Fibroblast of lung (primary cell): ENCODE measurements around the gene GRIK1. TPM values are rescaled to one million over a fixed set of nuclear protein-coding genes. Genes with fewer than 3 reads are reported as not detected.
A peak's percentile ranks its signal among the peaks of the same experiment; 100 is the strongest.

Source experiments
- DNase-seq, 2 donors: peaks; one replicate each; pipeline versions ENCODE4 v3.0.0 to v3.0.0-alpha.2; 2010; ENCODE audit warnings: low read depth in 2 of 2
- H2AFZ ChIP-seq: 2 replicates; pipeline ENCODE4 v1.5.1; 2012; ENCODE audit warnings: low read length, control low read depth, inconsistent platforms
- H3K27ac ChIP-seq: 2 replicates; pipeline ENCODE4 v1.5.1; 2011; ENCODE audit warnings: low read length, control low read depth; ENCODE audit not compliant: insufficient read depth
- H3K27me3 ChIP-seq: 2 replicates; pipeline ENCODE4 v1.5.1; 2011; ENCODE audit warnings: mild to moderate bottlenecking, low read length; ENCODE audit not compliant: control insufficient read depth, insufficient read depth
- H3K36me3 ChIP-seq: 2 replicates; pipeline ENCODE4 v1.5.1; 2011; ENCODE audit warnings: low read length; ENCODE audit not compliant: control insufficient read depth, insufficient read depth
- H3K4me1 ChIP-seq: 2 replicates; pipeline ENCODE4 v1.5.1; 2011; ENCODE audit warnings: low read length; ENCODE audit not compliant: control insufficient read depth, insufficient read depth; ENCODE audit errors: extremely low read depth
- H3K4me2 ChIP-seq: 2 replicates; pipeline ENCODE4 v1.5.1; 2011; ENCODE audit warnings: low read length, control low read depth; ENCODE audit not compliant: insufficient read depth; ENCODE audit errors: extremely low read depth
- H3K4me3 ChIP-seq, 4 experiments: fragments of 200-600 bp in 1 of 4; sonication (generic) in 1 of 4; replicated peaks in 1 of 4; 2 replicates each; pipeline ENCODE4 v1.5.1; 2011 to 2016; ENCODE audit warnings: low read length in 4 of 4, low read depth in 3 of 4, mild to moderate bottlenecking in 3 of 4, control low read depth in 2 of 4, inconsistent platforms in 1 of 4, mixed read lengths in 1 of 4; ENCODE audit not compliant: insufficient read depth in 1 of 4; ENCODE audit errors: control extremely low read depth in 1 of 4
- H3K79me2 ChIP-seq: 2 replicates; pipeline ENCODE4 v1.5.1; 2012; ENCODE audit warnings: mild to moderate bottlenecking, low read length, inconsistent platforms; ENCODE audit not compliant: control insufficient read depth, insufficient read depth
- H3K9ac ChIP-seq: 2 replicates; pipeline ENCODE4 v1.5.1; 2011; ENCODE audit warnings: mild to moderate bottlenecking, low read length, control low read depth; ENCODE audit not compliant: insufficient read depth
- H3K9me3 ChIP-seq: 2 replicates; pipeline ENCODE4 v1.5.1; 2012; ENCODE audit warnings: low read depth, low read length; ENCODE audit not compliant: control insufficient read depth, insufficient read depth
- H4K20me1 ChIP-seq: 2 replicates; pipeline ENCODE4 v1.5.1; 2011; ENCODE audit warnings: low read length; ENCODE audit not compliant: control insufficient read depth, insufficient read depth; ENCODE audit errors: extremely low read depth
- EZH2 ChIP-seq: IDR thresholded peaks from 2 replicates; pipeline ENCODE4 v1.5.1; 2012; ENCODE audit warnings: low read length, control low read depth, mild to moderate bottlenecking; ENCODE audit errors: missing control alignments
- polyA plus RNA-seq, 2 donors: library from polyadenylated mRNA; depleted of rRNA in 1 of 2; stranded (reverse) in 1 of 2; unstranded in 1 of 2; fragments of >200 nt; gene quantifications; 2 replicates each; pipeline ENCODE4 v1.2.1, GENCODE V29; 2011 to 2012; ENCODE audit warnings: missing spikeins in 1 of 2
- total RNA-seq: library from RNA; depleted of rRNA; stranded (reverse); fragments of >200 nt; gene quantifications from 2 replicates; pipeline ENCODE4 v1.2.1, GENCODE V29; 2014
- TF ChIP-seq, protein P1 (sequence below), 2 donors: IDR thresholded peaks in 1 of 2; conservative IDR thresholded peaks in 1 of 2; 1 replicate in 1 of 2; 2 replicates in 1 of 2; pipeline ENCODE4 v1.5.1; 2011 to 2012; ENCODE audit warnings: low read length in 2 of 2, control low read depth in 1 of 2, inconsistent platforms in 1 of 2, low read depth in 1 of 2, mild to moderate bottlenecking in 1 of 2

The GRIK1 gene
- total and polyA plus RNA-seq, 2 donors (not counting 1 experiment from before 2014, with no cell fraction given), result not detected

DNA sequence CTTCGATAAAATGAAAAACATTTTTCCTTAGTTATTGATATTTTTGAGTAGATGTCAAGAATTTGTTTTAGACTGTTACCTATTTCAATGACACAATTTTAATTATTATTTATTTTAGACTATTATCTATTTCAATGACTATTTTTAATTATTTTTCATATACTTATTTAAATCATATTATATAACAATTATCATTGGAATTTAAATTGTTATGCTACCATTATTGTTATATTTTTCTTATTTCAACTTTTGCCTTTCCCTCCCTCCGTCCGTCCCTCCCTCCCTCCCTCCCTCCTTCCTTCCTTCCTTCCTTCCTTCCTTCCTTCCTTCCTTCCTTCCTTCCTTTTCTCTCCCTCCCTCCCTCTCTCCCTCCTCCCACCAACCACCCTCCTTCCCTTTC lies 229.3 kb downstream of the GRIK1 start:
- no peaks in the 10 kb centered on the region for H3K9me3 ChIP-seq
- H3K79me2 ChIP-seq, result no peaks in the 10 kb centered on the region
- H4K20me1 ChIP-seq, result no peaks in the 10 kb centered on the region
- H3K4me3 ChIP-seq, result no peak overlapping the region
- no peak for DNase-seq
- H3K27ac ChIP-seq, result no peak overlapping the region
- H3K9ac ChIP-seq, result no peak overlapping the region
- H3K36me3 ChIP-seq, result no peaks in the 10 kb centered on the region
- no peaks in the 10 kb centered on the region for H3K27me3 ChIP-seq
- H3K4me1 ChIP-seq, result no peaks in the 10 kb centered on the region
- H3K4me2 ChIP-seq, result no peak overlapping the region
- no peak for TF ChIP-seq EZH2
- TF ChIP-seq, protein P1, sequence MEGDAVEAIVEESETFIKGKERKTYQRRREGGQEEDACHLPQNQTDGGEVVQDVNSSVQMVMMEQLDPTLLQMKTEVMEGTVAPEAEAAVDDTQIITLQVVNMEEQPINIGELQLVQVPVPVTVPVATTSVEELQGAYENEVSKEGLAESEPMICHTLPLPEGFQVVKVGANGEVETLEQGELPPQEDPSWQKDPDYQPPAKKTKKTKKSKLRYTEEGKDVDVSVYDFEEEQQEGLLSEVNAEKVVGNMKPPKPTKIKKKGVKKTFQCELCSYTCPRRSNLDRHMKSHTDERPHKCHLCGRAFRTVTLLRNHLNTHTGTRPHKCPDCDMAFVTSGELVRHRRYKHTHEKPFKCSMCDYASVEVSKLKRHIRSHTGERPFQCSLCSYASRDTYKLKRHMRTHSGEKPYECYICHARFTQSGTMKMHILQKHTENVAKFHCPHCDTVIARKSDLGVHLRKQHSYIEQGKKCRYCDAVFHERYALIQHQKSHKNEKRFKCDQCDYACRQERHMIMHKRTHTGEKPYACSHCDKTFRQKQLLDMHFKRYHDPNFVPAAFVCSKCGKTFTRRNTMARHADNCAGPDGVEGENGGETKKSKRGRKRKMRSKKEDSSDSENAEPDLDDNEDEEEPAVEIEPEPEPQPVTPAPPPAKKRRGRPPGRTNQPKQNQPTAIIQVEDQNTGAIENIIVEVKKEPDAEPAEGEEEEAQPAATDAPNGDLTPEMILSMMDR (conservative IDR thresholded peaks at IDR 0.05 in 1 of 2, IDR thresholded peaks at IDR 0.05 in 1 of 2; ENCODE audit: low read depth in 1 of 2, low read length in 2 of 2), result no peak
- no peak overlapping the region for H2AFZ ChIP-seq

- TF ChIP-seq, protein P1 (conservative IDR thresholded peaks at IDR 0.05 in 1 of 2, IDR thresholded peaks at IDR 0.05 in 1 of 2; ENCODE audit: low read depth in 1 of 2, low read length in 2 of 2), result no peak
- no peak for TF ChIP-seq EZH2
- Histone ChIP-seq H2AFZ (no peak overlapping the region), H3K9me3 (no peaks in the 10 kb centered on the region), H3K4me3 (no peak overlapping the region), H3K4me1 (no peaks in the 10 kb centered on the region), H3K27me3 (no peaks in the 10 kb centered on the region), H3K36me3 (no peaks in the 10 kb centered on the region), H3K27ac (no peak overlapping the region), H3K9ac (no peak overlapping the region), H3K79me2 (no peaks in the 10 kb centered on the region), H3K4me2 (no peak overlapping the region), H4K20me1 (no peaks in the 10 kb centered on the region)
- no peak for DNase-seq
These were observed 231.4 kb downstream of the GRIK1 start for GRCh38 chr21:29708401-29708800.

DNA sequence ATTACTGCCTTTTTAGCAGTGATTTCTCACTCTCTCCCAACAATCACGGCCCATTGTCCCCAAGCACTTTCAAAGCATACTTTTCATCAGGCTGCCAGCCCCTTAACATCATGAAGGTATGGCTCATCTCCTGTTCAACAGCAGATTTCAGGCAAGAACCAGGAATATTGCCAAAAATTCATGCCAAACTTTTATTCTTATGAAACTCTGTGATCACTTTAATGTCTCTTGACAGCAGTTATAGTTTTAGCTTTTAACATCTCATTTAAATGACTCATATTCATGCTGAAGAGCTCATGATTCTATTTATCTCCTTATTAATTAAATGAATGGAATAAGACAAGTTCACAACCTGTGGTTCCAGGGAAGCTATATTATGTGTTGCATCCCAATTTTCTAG lies 235.1 kb downstream of the GRIK1 start:
- no peak overlapping the region for H3K9ac ChIP-seq

More for the DNA sequence above, 235.1 kb downstream of the GRIK1 start:
- DNase-seq, result peak; percentile 32
- Histone ChIP-seq H3K4me1 (no peaks in the 10 kb centered on the region), H4K20me1 (no peaks in the 10 kb centered on the region), H3K4me2 (no peak overlapping the region), H3K79me2 (no peaks in the 10 kb centered on the region), H3K27me3 (no peaks in the 10 kb centered on the region), H3K27ac (no peak overlapping the region), H3K4me3 (no peak overlapping the region), H3K9me3 (no peaks in the 10 kb centered on the region), H2AFZ (no peak overlapping the region), H3K36me3 (no peaks in the 10 kb centered on the region)
- TF ChIP-seq EZH2, result no peak
